GM21825 (cell line): ENCODE measurements around the gene SAFB.

Experiments
- ATAC-seq: cut with Tn5 transposase; IDR thresholded peaks from one replicate; pipeline ENCODE4 v1.9.1; 2021; ENCODE audit warnings: mild to moderate bottlenecking, moderate library complexity; ENCODE audit not compliant: unreplicated experiment

The SAFB gene

GRCh38 chr19:5624741-5625278 lies 1.9 kb downstream of the SAFB start:
- no peak for ATAC-seq

GRCh38 chr19:5625641-5626040 lies 2.8 kb downstream of the SAFB start:
- ATAC-seq, result no peak

GRCh38 chr19:5627395-5627904 lies 4.6 kb downstream of the SAFB start:
- no peak for ATAC-seq

- ATAC-seq, result no peak
Observed at GRCh38 chr19:5628461-5628860, 5.6 kb downstream of the SAFB start.

GRCh38 chr19:5628919-5629481 lies 6.1 kb downstream of the SAFB start:
- ATAC-seq, result no peak

- no peak for ATAC-seq
Observed at GRCh38 chr19:5631567-5632240, 8.8 kb downstream of the SAFB start.

GRCh38 chr19:5632241-5632612 lies 9.3 kb downstream of the SAFB start:
- no peak for ATAC-seq

- ATAC-seq, result no peak
Observed at GRCh38 chr19:5632657-5633056, 9.8 kb downstream of the SAFB start.

GRCh38 chr19:5635427-5635826 lies 12.5 kb downstream of the SAFB start:
- ATAC-seq, result no peak

- ATAC-seq, result no peak
Observed at GRCh38 chr19:5637971-5638370, 15.1 kb downstream of the SAFB start.

GRCh38 chr19:5641171-5641570 lies 18.3 kb downstream of the SAFB start:
- no peak for ATAC-seq

GRCh38 chr19:5642204-5642603 lies 19.3 kb downstream of the SAFB start:
- no peak for ATAC-seq

- no peak for ATAC-seq
Observed at GRCh38 chr19:5643060-5643459, 20.2 kb downstream of the SAFB start.

- no peak for ATAC-seq
Observed at GRCh38 chr19:5644037-5644436, 21.2 kb downstream of the SAFB start.

- ATAC-seq, result no peak
Observed at GRCh38 chr19:5645409-5645808, 22.5 kb downstream of the SAFB start.

- ATAC-seq, result no peak
Observed at GRCh38 chr19:5646703-5647102, 23.8 kb downstream of the SAFB start.

GRCh38 chr19:5648464-5648863 lies 25.6 kb downstream of the SAFB start:
- ATAC-seq, result no peak

GRCh38 chr19:5651361-5651760 lies 28.5 kb downstream of the SAFB start:
- ATAC-seq, result no peak

GRCh38 chr19:5652261-5652660 lies 29.4 kb downstream of the SAFB start:
- ATAC-seq, result no peak

GRCh38 chr19:5654931-5655330 lies 32.0 kb downstream of the SAFB start:
- ATAC-seq, result no peak

GRCh38 chr19:5655412-5655811 lies 32.5 kb downstream of the SAFB start:
- no peak for ATAC-seq

GRCh38 chr19:5661483-5661882 lies 38.6 kb downstream of the SAFB start:
- ATAC-seq, result no peak

- ATAC-seq, result no peak
Observed at GRCh38 chr19:5663904-5664303, 41.0 kb downstream of the SAFB start.
